Esophagus (tissue), 2 donors: ENCODE measurements around the gene RBMS1. TPM values are rescaled to one million over a fixed set of nuclear protein-coding genes. Genes with fewer than 3 reads are reported as not detected.

ENCODE experiments used
- H3K27ac ChIP-seq, 2 donors: one replicate each; pipeline ENCODE4 v1.5.1; 2013; ENCODE audit warnings: low read depth in 2 of 2, mild to moderate bottlenecking in 2 of 2, inconsistent platforms in 1 of 2, low read length in 1 of 2, moderate library complexity in 1 of 2
- H3K27me3 ChIP-seq, 2 donors: one replicate each; pipeline ENCODE4 v1.6.1; 2013; ENCODE audit warnings: low read length in 2 of 2, control low read depth in 1 of 2, mild to moderate bottlenecking in 1 of 2; ENCODE audit not compliant: insufficient read depth in 2 of 2, control insufficient read depth in 1 of 2
- H3K36me3 ChIP-seq, 2 donors: one replicate each; pipeline ENCODE4 v1.6.1; 2013; ENCODE audit warnings: low read length in 1 of 2; ENCODE audit not compliant: control insufficient read depth in 2 of 2, insufficient read depth in 2 of 2
- H3K4me1 ChIP-seq, 2 donors: one replicate each; pipeline ENCODE4 v1.6.1; 2013; ENCODE audit warnings: low read length in 1 of 2; ENCODE audit not compliant: control insufficient read depth in 2 of 2, insufficient read depth in 2 of 2
- H3K4me3 ChIP-seq, 2 donors: one replicate each; pipeline ENCODE4 v1.5.1; 2013; ENCODE audit warnings: low read length in 2 of 2, mild to moderate bottlenecking in 2 of 2, low read depth in 1 of 2, moderate library complexity in 1 of 2
- H3K9me3 ChIP-seq, 2 donors: one replicate each; pipeline ENCODE4 v1.6.1; 2013; ENCODE audit warnings: mild to moderate bottlenecking in 2 of 2, low read depth in 1 of 2, low read length in 1 of 2, moderate library complexity in 1 of 2; ENCODE audit not compliant: control insufficient read depth in 2 of 2, insufficient read depth in 1 of 2
- WGBS, 2 donors: extraction: QIAGEN DNeasy Blood & Tissue Kit; methylation state at CpG; one replicate each; pipeline ENCODE4 v1.1.7; 2013; 5-methylcytosine and 5-hydroxymethylcytosine counted together
- polyA plus RNA-seq, 2 donors: library from polyadenylated mRNA; stranded (reverse); fragments of 200-250 nt; gene quantifications; one replicate each; pipeline ENCODE4 v1.2.3, GENCODE V29; 2013
- donor health status: healthy with polysubstance abuse.
- donor health status: Bipolar disorder and iron deficiency.

The RBMS1 gene
- polyA plus RNA-seq, 2 donors: 18.1 to 23.6 TPM

- whole genome bisulfite sequencing, 2 donors: 10 to 21% methylated on average over 2 of the region's 2 CpGs
- no peaks in the 10 kb centered on the region for H3K36me3 ChIP-seq
- H3K27me3 ChIP-seq: no peaks in the 10 kb centered on the region
- H3K4me1 ChIP-seq: peaks cover 3 to 8% of the 10 kb centered on the region in 2 donors
- no peak overlapping the region for H3K27ac ChIP-seq
- H3K4me3 ChIP-seq: no peak overlapping the region
- H3K9me3 ChIP-seq: no peaks in the 10 kb centered on the region
These were observed 96.1 kb downstream of the RBMS1 start for GRCh38 chr2:160397530-160397865.

GRCh38 chr2:160394153-160394552 lies 99.5 kb downstream of the RBMS1 start:
- H3K4me3 ChIP-seq: no peak overlapping the region
- H3K27me3 ChIP-seq: no peaks in the 10 kb centered on the region
- no peak overlapping the region for H3K27ac ChIP-seq
- H3K4me1 ChIP-seq: peaks cover 5 to 11% of the 10 kb centered on the region in 2 donors
- WGBS, 2 donors: 54 to 56% methylated on average over 1 of the region's 1 CpG
- H3K36me3 ChIP-seq: no peaks in the 10 kb centered on the region
- H3K9me3 ChIP-seq: no peaks in the 10 kb centered on the region

- H3K9me3 ChIP-seq: no peaks in the 10 kb centered on the region
- H3K36me3 ChIP-seq: no peaks in the 10 kb centered on the region
- H3K27ac ChIP-seq: no peak overlapping the region
- peaks cover 5 to 8% of the 10 kb centered on the region in 2 donors for H3K4me1 ChIP-seq
- no peaks in the 10 kb centered on the region for H3K27me3 ChIP-seq
- H3K4me3 ChIP-seq: no peak overlapping the region
- WGBS, 2 donors: 85 to 87% methylated on average over 3 of the region's 3 CpGs
These were observed 101.4 kb downstream of the RBMS1 start for GRCh38 chr2:160392201-160392600.

GRCh38 chr2:160390544-160391455 lies 102.8 kb downstream of the RBMS1 start:
- H3K27ac ChIP-seq: peak overlapping the region in 1 of 2 donors; percentile 55
- H3K4me1 ChIP-seq: peaks cover 5 to 6% of the 10 kb centered on the region in 2 donors
- no peaks in the 10 kb centered on the region for H3K9me3 ChIP-seq
- 62 to 76% methylated on average over 7 of the region's 7 CpGs for WGBS, 2 donors
- no peaks in the 10 kb centered on the region for H3K27me3 ChIP-seq
- no peaks in the 10 kb centered on the region for H3K36me3 ChIP-seq
- no peak overlapping the region for H3K4me3 ChIP-seq

GRCh38 chr2:160389875-160390274 lies 103.7 kb downstream of the RBMS1 start:
- Histone ChIP-seq H3K36me3 (no peaks in the 10 kb centered on the region), H3K4me3 (no peak overlapping the region), H3K27me3 (no peaks in the 10 kb centered on the region), H3K9me3 (no peaks in the 10 kb centered on the region), H3K27ac (no peak overlapping the region), H3K4me1 (peaks cover 5 to 6% of the 10 kb centered on the region in 2 donors)

- Histone ChIP-seq H3K9me3 (no peaks in the 10 kb centered on the region), H3K27ac (peak overlapping the region; percentile 80 to 87), H3K27me3 (no peaks in the 10 kb centered on the region), H3K4me3 (peak overlapping the region in 1 of 2 donors; percentile 3), H3K36me3 (no peaks in the 10 kb centered on the region), H3K4me1 (peaks cover 5 to 6% of the 10 kb centered on the region in 2 donors)
- 61 to 65% methylated on average over 12 of the region's 12 CpGs for WGBS, 2 donors
These were observed 104.9 kb downstream of the RBMS1 start for GRCh38 chr2:160388464-160389263.

- H3K27ac ChIP-seq: peak overlapping the region; percentile 80 to 87
- no peaks in the 10 kb centered on the region for H3K9me3 ChIP-seq
- H3K4me3 ChIP-seq: no peak overlapping the region
- H3K27me3 ChIP-seq: no peaks in the 10 kb centered on the region
- no peaks in the 10 kb centered on the region for H3K36me3 ChIP-seq
- H3K4me1 ChIP-seq: peaks cover 5 to 6% of the 10 kb centered on the region in 2 donors
- 33 to 48% methylated on average over 3 of the region's 3 CpGs for WGBS, 2 donors
These were observed 105.9 kb downstream of the RBMS1 start for GRCh38 chr2:160387558-160388262.

- 74 to 83% methylated on average over 1 of the region's 1 CpG for WGBS, 2 donors
- H3K27ac ChIP-seq: no peak overlapping the region
- no peaks in the 10 kb centered on the region for H3K9me3 ChIP-seq
- H3K4me3 ChIP-seq: no peak overlapping the region
- H3K27me3 ChIP-seq: no peaks in the 10 kb centered on the region
- peaks cover 2 to 6% of the 10 kb centered on the region in 2 donors for H3K4me1 ChIP-seq
- H3K36me3 ChIP-seq: no peaks in the 10 kb centered on the region
These were observed 108.8 kb downstream of the RBMS1 start for GRCh38 chr2:160384791-160385190.

GRCh38 chr2:160381425-160381951 lies 112.1 kb downstream of the RBMS1 start:
- H3K27ac ChIP-seq: peak overlapping the region; percentile 31 to 74
- H3K4me1 ChIP-seq: peaks cover 2% of the 10 kb centered on the region in 2 donors
- H3K36me3 ChIP-seq: no peaks in the 10 kb centered on the region
- no peaks in the 10 kb centered on the region for H3K27me3 ChIP-seq
- 46 to 48% methylated on average over 5 of the region's 5 CpGs for WGBS, 2 donors
- H3K4me3 ChIP-seq: no peak overlapping the region
- H3K9me3 ChIP-seq: no peaks in the 10 kb centered on the region
